Neural cell (in vitro differentiated cells): ENCODE results near the gene ARPC4. TPM values are rescaled to one million over a fixed set of nuclear protein-coding genes. Genes with fewer than 3 reads are reported as not detected.

ENCODE experiments used
- H2AFZ ChIP-seq: fragments of 200-600, 300-800 bp; sonication (generic), shearing (Covaris generic); 2 replicates; pipeline ENCODE4 v1.6.0; 2014; ENCODE audit warnings: low read depth, mild to moderate bottlenecking, antibody characterized with exemption, low read length, moderate library complexity
- H3F3A ChIP-seq: fragments of 200-600 bp; shearing (Covaris generic); 2 replicates; pipeline ENCODE4 v1.6.1; 2016; ENCODE audit warnings: mild to moderate bottlenecking, moderate library complexity, mixed read lengths, antibody characterized with exemption, low read length; ENCODE audit not compliant: insufficient read depth, poor library complexity, severe bottlenecking
- H3K27ac ChIP-seq: fragments of 200-600, 300-800 bp; sonication (generic), shearing (Covaris generic); 2 replicates; pipeline ENCODE4 v1.5.1; 2014; ENCODE audit warnings: mild to moderate bottlenecking, low read length, moderate library complexity
- H3K27me3 ChIP-seq: fragments of 300-800, 200-600 bp; sonication (generic), shearing (Covaris generic); 2 replicates; pipeline ENCODE4 v1.6.0; 2014; ENCODE audit warnings: mild to moderate bottlenecking, low read depth, low read length, moderate library complexity; ENCODE audit not compliant: insufficient read depth
- H3K36me3 ChIP-seq: fragments of 300-800, 200-600 bp; sonication (generic), shearing (Covaris generic); 2 replicates; pipeline ENCODE4 v1.5.1; 2014; ENCODE audit warnings: mild to moderate bottlenecking, antibody characterized with exemption, low read length, moderate library complexity; ENCODE audit not compliant: insufficient read depth
- H3K4me2 ChIP-seq: fragments of 300-800, 200-600 bp; sonication (generic), shearing (Covaris generic); 2 replicates; pipeline ENCODE4 v1.6.0; 2014; ENCODE audit warnings: mild to moderate bottlenecking, low read length
- H3K4me3 ChIP-seq: fragments of 300-800, 200-600 bp; sonication (generic), shearing (Covaris generic); 2 replicates; pipeline ENCODE4 v1.5.1; 2014; ENCODE audit warnings: mild to moderate bottlenecking, low read length, moderate library complexity
- H3K79me2 ChIP-seq: fragments of 200-600 bp; shearing (Covaris generic); replicated peaks from 2 replicates; pipeline ENCODE4 v1.6.0; 2014; ENCODE audit warnings: mild to moderate bottlenecking, low read length, moderate library complexity; ENCODE audit not compliant: insufficient read depth
- H3K9ac ChIP-seq: fragments of 300-800, 200-600 bp; sonication (generic), shearing (Covaris generic); 2 replicates; pipeline ENCODE4 v1.6.1; 2016; ENCODE audit warnings: mild to moderate bottlenecking, low read length, mixed read lengths
- H3K9me2 ChIP-seq: fragments of 200-600 bp; shearing (Covaris generic); 2 replicates; pipeline ENCODE4 v1.6.1; 2016; ENCODE audit warnings: mild to moderate bottlenecking, low read length, mixed read lengths; ENCODE audit not compliant: insufficient read depth
- H3K9me3 ChIP-seq: fragments of 200-600, 300-800 bp; sonication (generic), shearing (Covaris generic); 2 replicates; pipeline ENCODE4 v1.6.1; 2016; ENCODE audit warnings: mild to moderate bottlenecking, mixed run types, low read length, moderate library complexity, mixed read lengths
- H4K20me1 ChIP-seq: fragments of 200-600 bp; shearing (Covaris generic); 2 replicates; pipeline ENCODE4 v1.6.1; 2016; ENCODE audit warnings: mild to moderate bottlenecking, mixed run types; ENCODE audit not compliant: insufficient read depth
- EP300 ChIP-seq: fragments of 450-650 bp; conservative IDR thresholded peaks from 2 replicates; pipeline ENCODE4 v1.6.1; 2014; ENCODE audit warnings: antibody characterized with exemption, mild to moderate bottlenecking, moderate library complexity; ENCODE audit not compliant: poor library complexity, severe bottlenecking
- EZH2 ChIP-seq: fragments of 200-600, 300-800 bp; shearing (Covaris generic), sonication (generic); IDR thresholded peaks from 2 replicates; pipeline ENCODE4 v1.6.1; 2014; ENCODE audit warnings: antibody characterized with exemption, low read length, borderline replicate concordance, mild to moderate bottlenecking; ENCODE audit not compliant: insufficient read depth, poor library complexity, severe bottlenecking
- MXI1 ChIP-seq: fragments of 450-650 bp; conservative IDR thresholded peaks from 2 replicates; pipeline ENCODE4 v1.6.1; 2014; ENCODE audit warnings: antibody characterized with exemption, mild to moderate bottlenecking; ENCODE audit not compliant: poor library complexity, severe bottlenecking
- POLR2AphosphoS5 ChIP-seq: IDR thresholded peaks from 2 replicates; pipeline ENCODE4 v1.6.1; 2012
- RAD21 ChIP-seq: fragments of 450-650 bp; conservative IDR thresholded peaks from 2 replicates; pipeline ENCODE4 v1.6.1; 2014; ENCODE audit warnings: antibody characterized with exemption, mild to moderate bottlenecking, moderate library complexity
- SMC3 ChIP-seq: fragments of 450-650 bp; conservative IDR thresholded peaks from 2 replicates; pipeline ENCODE4 v1.6.1; 2014; ENCODE audit warnings: antibody characterized with exemption, mild to moderate bottlenecking, moderate library complexity; ENCODE audit not compliant: poor library complexity
- TAF1 ChIP-seq: IDR thresholded peaks from 2 replicates; pipeline ENCODE4 v1.6.1; 2012; ENCODE audit warnings: low read depth
- polyA plus RNA-seq: library from polyadenylated mRNA; depleted of rRNA; stranded (reverse); fragments of >200 nt; gene quantifications from 2 replicates; pipeline ENCODE4 v1.2.3, GENCODE V29; 2014
- TF ChIP-seq, protein P1 (sequence below): fragments of 450-650 bp; IDR thresholded peaks from 2 replicates; pipeline ENCODE4 v1.5.1; 2014; ENCODE audit warnings: antibody characterized with exemption, mild to moderate bottlenecking, moderate library complexity; ENCODE audit not compliant: poor library complexity, severe bottlenecking
- TF ChIP-seq, protein P2 (sequence below): IDR thresholded peaks from 2 replicates; pipeline ENCODE4 v1.6.1; 2012; ENCODE audit warnings: borderline replicate concordance

Gene ARPC4
- polyA plus RNA-seq, 1 donor from 2014 or later, result 179 TPM

DNA sequence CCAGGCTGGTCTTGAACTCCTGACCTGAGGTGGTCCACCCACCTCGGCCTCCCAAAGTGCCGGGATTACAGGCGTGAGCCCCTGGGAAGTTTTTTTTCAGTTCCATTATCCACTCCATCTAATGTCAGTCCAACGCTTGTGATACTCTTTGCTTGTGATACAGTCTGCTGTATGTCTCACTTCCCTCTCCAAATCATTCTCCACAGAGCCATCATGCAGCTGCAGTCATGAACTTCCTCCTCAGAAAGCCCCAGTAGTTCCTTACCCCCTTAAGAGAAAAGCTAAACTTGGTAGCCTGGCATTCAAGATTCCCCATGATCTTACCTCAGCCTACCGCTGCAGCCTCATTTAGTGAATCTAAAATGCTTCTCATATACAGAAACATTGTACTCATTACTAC lies 2.3 kb downstream of the ARPC4 start:
- H3K27me3 ChIP-seq, result no peaks in the 10 kb centered on the region
- peaks cover 5% of the 10 kb centered on the region for H3K36me3 ChIP-seq
- no peak overlapping the region for H2AFZ ChIP-seq
- no peak overlapping the region for H3K27ac ChIP-seq
- no peaks in the 10 kb centered on the region for H4K20me1 ChIP-seq
- no peaks in the 10 kb centered on the region for H3K9me2 ChIP-seq
- H3K4me3 ChIP-seq, result no peak overlapping the region
- no peaks in the 10 kb centered on the region for H3F3A ChIP-seq
- no peak overlapping the region for H3K9ac ChIP-seq
- TF ChIP-seq TAF1, result no peak
- no peak for TF ChIP-seq POLR2AphosphoS5
- TF ChIP-seq, protein P1, sequence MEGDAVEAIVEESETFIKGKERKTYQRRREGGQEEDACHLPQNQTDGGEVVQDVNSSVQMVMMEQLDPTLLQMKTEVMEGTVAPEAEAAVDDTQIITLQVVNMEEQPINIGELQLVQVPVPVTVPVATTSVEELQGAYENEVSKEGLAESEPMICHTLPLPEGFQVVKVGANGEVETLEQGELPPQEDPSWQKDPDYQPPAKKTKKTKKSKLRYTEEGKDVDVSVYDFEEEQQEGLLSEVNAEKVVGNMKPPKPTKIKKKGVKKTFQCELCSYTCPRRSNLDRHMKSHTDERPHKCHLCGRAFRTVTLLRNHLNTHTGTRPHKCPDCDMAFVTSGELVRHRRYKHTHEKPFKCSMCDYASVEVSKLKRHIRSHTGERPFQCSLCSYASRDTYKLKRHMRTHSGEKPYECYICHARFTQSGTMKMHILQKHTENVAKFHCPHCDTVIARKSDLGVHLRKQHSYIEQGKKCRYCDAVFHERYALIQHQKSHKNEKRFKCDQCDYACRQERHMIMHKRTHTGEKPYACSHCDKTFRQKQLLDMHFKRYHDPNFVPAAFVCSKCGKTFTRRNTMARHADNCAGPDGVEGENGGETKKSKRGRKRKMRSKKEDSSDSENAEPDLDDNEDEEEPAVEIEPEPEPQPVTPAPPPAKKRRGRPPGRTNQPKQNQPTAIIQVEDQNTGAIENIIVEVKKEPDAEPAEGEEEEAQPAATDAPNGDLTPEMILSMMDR, result no peak
- TF ChIP-seq, protein P2, sequence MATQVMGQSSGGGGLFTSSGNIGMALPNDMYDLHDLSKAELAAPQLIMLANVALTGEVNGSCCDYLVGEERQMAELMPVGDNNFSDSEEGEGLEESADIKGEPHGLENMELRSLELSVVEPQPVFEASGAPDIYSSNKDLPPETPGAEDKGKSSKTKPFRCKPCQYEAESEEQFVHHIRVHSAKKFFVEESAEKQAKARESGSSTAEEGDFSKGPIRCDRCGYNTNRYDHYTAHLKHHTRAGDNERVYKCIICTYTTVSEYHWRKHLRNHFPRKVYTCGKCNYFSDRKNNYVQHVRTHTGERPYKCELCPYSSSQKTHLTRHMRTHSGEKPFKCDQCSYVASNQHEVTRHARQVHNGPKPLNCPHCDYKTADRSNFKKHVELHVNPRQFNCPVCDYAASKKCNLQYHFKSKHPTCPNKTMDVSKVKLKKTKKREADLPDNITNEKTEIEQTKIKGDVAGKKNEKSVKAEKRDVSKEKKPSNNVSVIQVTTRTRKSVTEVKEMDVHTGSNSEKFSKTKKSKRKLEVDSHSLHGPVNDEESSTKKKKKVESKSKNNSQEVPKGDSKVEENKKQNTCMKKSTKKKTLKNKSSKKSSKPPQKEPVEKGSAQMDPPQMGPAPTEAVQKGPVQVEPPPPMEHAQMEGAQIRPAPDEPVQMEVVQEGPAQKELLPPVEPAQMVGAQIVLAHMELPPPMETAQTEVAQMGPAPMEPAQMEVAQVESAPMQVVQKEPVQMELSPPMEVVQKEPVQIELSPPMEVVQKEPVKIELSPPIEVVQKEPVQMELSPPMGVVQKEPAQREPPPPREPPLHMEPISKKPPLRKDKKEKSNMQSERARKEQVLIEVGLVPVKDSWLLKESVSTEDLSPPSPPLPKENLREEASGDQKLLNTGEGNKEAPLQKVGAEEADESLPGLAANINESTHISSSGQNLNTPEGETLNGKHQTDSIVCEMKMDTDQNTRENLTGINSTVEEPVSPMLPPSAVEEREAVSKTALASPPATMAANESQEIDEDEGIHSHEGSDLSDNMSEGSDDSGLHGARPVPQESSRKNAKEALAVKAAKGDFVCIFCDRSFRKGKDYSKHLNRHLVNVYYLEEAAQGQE, result no peak
- no peak for TF ChIP-seq RAD21
- TF ChIP-seq MXI1, result no peak
- no peak for TF ChIP-seq EZH2
- no peak for TF ChIP-seq SMC3
- no peak for TF ChIP-seq EP300
- no peak overlapping the region for H3K4me2 ChIP-seq
- peaks cover 30% of the 10 kb centered on the region for H3K79me2 ChIP-seq
- H3K9me3 ChIP-seq, result no peaks in the 10 kb centered on the region

DNA sequence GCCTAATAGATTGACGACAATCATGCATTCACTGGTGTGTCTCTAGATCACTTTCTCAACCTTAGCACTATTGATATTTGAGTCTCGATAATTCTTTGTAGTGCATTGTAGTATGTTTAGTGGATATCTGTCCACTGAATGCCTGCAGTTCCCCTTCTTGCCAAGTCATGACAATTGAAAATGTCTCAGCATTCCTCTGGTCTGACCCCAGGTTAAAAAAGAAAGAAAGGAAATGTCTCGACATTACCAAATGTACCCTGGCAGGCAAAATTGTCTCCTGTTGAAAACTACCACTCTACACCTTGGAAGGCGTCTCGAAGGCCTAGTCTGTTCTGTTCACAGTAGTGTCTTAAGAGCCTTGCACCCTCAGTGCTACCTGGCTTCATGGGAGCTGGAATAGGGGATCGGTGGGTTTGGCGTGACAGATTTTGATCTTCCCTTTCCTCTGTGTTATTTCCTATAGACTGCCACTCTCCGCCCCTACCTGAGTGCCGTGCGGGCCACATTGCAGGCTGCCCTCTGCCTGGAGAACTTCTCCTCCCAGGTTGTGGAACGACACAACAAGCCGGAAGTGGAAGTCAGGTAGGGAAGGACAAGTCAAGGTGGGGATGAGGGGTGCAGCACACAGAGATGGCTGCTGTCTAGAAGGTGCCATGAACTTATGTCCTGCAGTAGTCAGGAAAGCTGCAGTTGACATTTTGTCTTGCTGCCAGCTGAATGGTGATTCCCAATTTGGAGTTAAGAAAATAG lies 4.5 kb downstream of the ARPC4 start:
- TF ChIP-seq RAD21 (no peak), POLR2AphosphoS5 (no peak), EP300 (no peak), EZH2 (no peak), TAF1 (no peak), SMC3 (no peak), MXI1 (no peak)
- TF ChIP-seq, protein P2, result no peak
- TF ChIP-seq, protein P1, result no peak
- Histone ChIP-seq H3K4me3 (no peak overlapping the region), H3K9me3 (no peaks in the 10 kb centered on the region), H3K27me3 (no peaks in the 10 kb centered on the region), H2AFZ (no peak overlapping the region), H3K27ac (no peak overlapping the region), H3K79me2 (peaks cover 26% of the 10 kb centered on the region), H3K9ac (no peak overlapping the region), H3K36me3 (no peaks in the 10 kb centered on the region), H4K20me1 (no peaks in the 10 kb centered on the region), H3K9me2 (no peaks in the 10 kb centered on the region), H3K4me2 (no peak overlapping the region), H3F3A (no peaks in the 10 kb centered on the region)
